GM19324 (cell line): Measurements from ENCODE around the gene MYH11.
A peak's percentile ranks its signal among the peaks of the same experiment; 100 is the strongest.
"Not testable (repeated sequence)": the region's sequence is repeated elsewhere in the genome, so short reads cannot be mapped to it uniquely, and the experiment has no call there.

Source experiments
- ATAC-seq: cut with Tn5 transposase; IDR thresholded peaks from one replicate; pipeline ENCODE4 v1.9.1; 2021; ENCODE audit warnings: mild to moderate bottlenecking, moderate library complexity; ENCODE audit not compliant: unreplicated experiment, low FRiP score

The MYH11 gene

GRCh38 chr16:15879255-15879811 is 22.5 kb upstream of the MYH11 start:
- ATAC-seq = no peak

GRCh38 chr16:15876503-15876902 is 19.7 kb upstream of the MYH11 start:
- ATAC-seq = no peak

GRCh38 chr16:15874745-15875314 is 18.0 kb upstream of the MYH11 start:
- ATAC-seq = no peak

GRCh38 chr16:15873737-15874136 is 16.9 kb upstream of the MYH11 start:
- no peak for ATAC-seq

GRCh38 chr16:15873301-15873700 is 16.5 kb upstream of the MYH11 start:
- no peak for ATAC-seq

GRCh38 chr16:15870011-15870410 is 13.2 kb upstream of the MYH11 start:
- ATAC-seq = no peak

GRCh38 chr16:15866451-15866850 is 9.6 kb upstream of the MYH11 start:
- no peak for ATAC-seq

GRCh38 chr16:15865742-15866141 is 8.9 kb upstream of the MYH11 start:
- no peak for ATAC-seq

- no peak for ATAC-seq
Measured at GRCh38 chr16:15864939-15865338, 8.1 kb upstream of the MYH11 start.

- ATAC-seq = no peak
Measured at GRCh38 chr16:15861996-15862395, 5.2 kb upstream of the MYH11 start.

- no peak for ATAC-seq
Measured at GRCh38 chr16:15858921-15859668, 2.3 kb upstream of the MYH11 start.

- ATAC-seq = no peak
Measured at GRCh38 chr16:15857724-15858560, 1.1 kb upstream of the MYH11 start.

GRCh38 chr16:15856182-15856581 is 646 bp downstream of the MYH11 start:
- no peak for ATAC-seq

GRCh38 chr16:15855704-15856003 is 1.2 kb downstream of the MYH11 start:
- peak; percentile 71 for ATAC-seq

- ATAC-seq = no peak
Measured at GRCh38 chr16:15854906-15855703, 1.7 kb downstream of the MYH11 start.

- no peak for ATAC-seq
Measured at GRCh38 chr16:15854061-15854460, 2.8 kb downstream of the MYH11 start.

GRCh38 chr16:15853021-15853420 is 3.8 kb downstream of the MYH11 start:
- no peak for ATAC-seq

GRCh38 chr16:15850555-15850954 is 6.3 kb downstream of the MYH11 start:
- ATAC-seq = not testable (repeated sequence)

GRCh38 chr16:15849209-15849981 is 7.4 kb downstream of the MYH11 start:
- no peak for ATAC-seq
